Stimulated activated naive B cell treated with anti-CD40 and anti-IgM and Interleukin-4, amounts not matched to agents 10 μg/mL and 1 μg/mL and 100 μg/mL, for 72 hours (primary cell): ENCODE measurements around the gene MLC1.

Source experiments
- ATAC-seq, 2 donors: fragments of 150-1000 bp; cut with Tn5 transposase; replicated peaks; 2 replicates each; pipeline ENCODE4 v1.10.0; 2021; ENCODE audit warnings: moderate library complexity in 1 of 2
- DNase-seq: peaks from one replicate; pipeline ENCODE4 v3.0.0; 2021
- H3K27ac Mint-ChIP-seq: one replicate; pipeline ENCODE4 v1.8.0; 2022; ENCODE audit warnings: mild to moderate bottlenecking, mixed read lengths
- H3K27me3 Mint-ChIP-seq, 2 donors: one replicate each; pipeline ENCODE4 v1.8.0; 2022; ENCODE audit warnings: mixed read lengths in 2 of 2
- H3K36me3 Mint-ChIP-seq, 2 donors: one replicate each; pipeline ENCODE4 v1.8.0; 2022; ENCODE audit warnings: mixed read lengths in 2 of 2, mild to moderate bottlenecking in 1 of 2
- H3K4me1 Mint-ChIP-seq, 2 donors: one replicate each; pipeline ENCODE4 v1.8.0; 2022; ENCODE audit warnings: mixed read lengths in 2 of 2, mild to moderate bottlenecking in 1 of 2
- H3K4me3 Mint-ChIP-seq, 2 donors: one replicate each; pipeline ENCODE4 v1.8.0; 2022; ENCODE audit warnings: mild to moderate bottlenecking in 2 of 2, mixed read lengths in 2 of 2, moderate library complexity in 1 of 2
- H3K9me3 Mint-ChIP-seq, 2 donors: one replicate each; pipeline ENCODE4 v1.8.0; 2022; ENCODE audit warnings: mixed read lengths in 2 of 2, mild to moderate bottlenecking in 1 of 2

MLC1 gene

GRCh38 chr22:50010676-50011446 lies 74.4 kb downstream of the MLC1 start:
- DNase-seq, result peak; percentile 53
- no peaks in the 10 kb centered on the region for H3K9me3 Mint-ChIP-seq
- H3K4me1 Mint-ChIP-seq, result peaks cover 37 to 49% of the 10 kb centered on the region in 2 donors
- peak overlapping the region; percentile 85 to 90 for H3K4me3 Mint-ChIP-seq
- H3K36me3 Mint-ChIP-seq, result no peaks in the 10 kb centered on the region
- peak overlapping the region; percentile 96 for H3K27ac Mint-ChIP-seq
- peak; percentile 72 to 76 for ATAC-seq
- peaks cover 0 to 20% of the 10 kb centered on the region in 2 donors for H3K27me3 Mint-ChIP-seq

GRCh38 chr22:50009765-50010675 lies 75.2 kb downstream of the MLC1 start:
- DNase-seq (no peak), ATAC-seq (peak in 1 of 2 donors; percentile 14)
- Mint-ChIP-seq H3K4me3 (peak overlapping the region; percentile 52 to 55), H3K4me1 (peaks cover 35 to 49% of the 10 kb centered on the region in 2 donors), H3K27me3 (peaks cover 0 to 16% of the 10 kb centered on the region in 2 donors), H3K36me3 (no peaks in the 10 kb centered on the region), H3K27ac (peak overlapping the region; percentile 62), H3K9me3 (no peaks in the 10 kb centered on the region)
